H1 (cell line): Measurements from ENCODE around the gene HOXA6. TPM values are rescaled to one million over a fixed set of nuclear protein-coding genes. Genes with fewer than 3 reads are reported as not detected.

ENCODE experiments used
- CTCF ChIA-PET: fragments of 300-600 bp; sonication (Branson Sonifier 250); formaldehyde crosslinking; loops from one replicate; lab custom pipeline; 2021; ENCODE audit not compliant: partially characterized antibody; lab: Charles Lee
- POLR2A ChIA-PET: fragments of 300-600 bp; sonication (Branson Sonifier 250); formaldehyde crosslinking; loops from one replicate; lab custom pipeline; 2021; ENCODE audit warnings: inconsistent platforms; ENCODE audit not compliant: partially characterized antibody; lab: Charles Lee
- DNase-seq, 2 experiments: peaks; one replicate each; pipeline versions ENCODE4 v3.0.0 to v3.0.0-alpha.2; 2010 to 2022; ENCODE audit warnings: low spot score in 2 of 2, low read depth in 1 of 2, mixed read lengths in 1 of 2
- FAIRE-seq: peaks from 2 replicates; lab custom pipeline; 2011; peaks lifted over from hg19 to GRCh38; lab: Jason Lieb, UNC
- H2AFZ ChIP-seq: 2 replicates; pipeline ENCODE4 v1.8.1; 2012; ENCODE audit warnings: low read length, inconsistent platforms
- H2AK5ac ChIP-seq: 2 replicates; pipeline ENCODE4 v1.6.1; 2013; ENCODE audit warnings: low read depth, low read length
- H2BK120ac ChIP-seq: replicated peaks from 2 replicates; pipeline ENCODE3; 2013; ENCODE audit warnings: low read depth, low read length, inconsistent platforms
- H2BK12ac ChIP-seq: 2 replicates; pipeline ENCODE4 v1.6.1; 2013; ENCODE audit warnings: low read depth, low read length
- H2BK15ac ChIP-seq: 2 replicates; pipeline ENCODE4 v1.6.1; 2013; ENCODE audit warnings: low read length
- H2BK20ac ChIP-seq: 2 replicates; pipeline ENCODE4 v1.6.1; 2013; ENCODE audit warnings: low read length
- H2BK5ac ChIP-seq: 2 replicates; pipeline ENCODE4 v1.6.1; 2013; ENCODE audit warnings: low read depth, low read length
- H3K14ac ChIP-seq: 2 replicates; pipeline ENCODE4 v1.6.1; 2013; ENCODE audit warnings: inconsistent platforms; ENCODE audit not compliant: insufficient read length
- H3K18ac ChIP-seq: 2 replicates; pipeline ENCODE4 v1.6.1; 2013; ENCODE audit warnings: low read length; ENCODE audit errors: extremely low read depth
- H3K23ac ChIP-seq: 2 replicates; pipeline ENCODE4 v1.6.1; 2013; ENCODE audit warnings: inconsistent platforms; ENCODE audit not compliant: insufficient read length
- H3K23me2 ChIP-seq: 2 replicates; pipeline ENCODE4 v1.6.1; 2013; ENCODE audit warnings: low read depth, low read length
- H3K27ac ChIP-seq: 2 replicates; pipeline ENCODE4 v1.6.1; 2011; ENCODE audit warnings: low read depth, low read length, inconsistent platforms
- H3K27me3 ChIP-seq, 4 experiments: replicated peaks in 1 of 4; 1 replicate in 1 of 4; 2 replicates in 3 of 4; pipeline versions ENCODE4 v1.6.1 to v1.8.1; 2011 to 2013; ENCODE audit warnings: low read length in 3 of 4, mild to moderate bottlenecking in 3 of 4, inconsistent platforms in 2 of 4, mixed read lengths in 2 of 4, moderate library complexity in 1 of 4; ENCODE audit not compliant: control insufficient read depth in 3 of 4, insufficient read depth in 3 of 4; ENCODE audit errors: extremely low read depth in 1 of 4
- H3K36me3 ChIP-seq, 4 experiments: 2 replicates each; pipeline versions ENCODE4 v1.6.1 to v1.8.1; 2011 to 2013; ENCODE audit warnings: mild to moderate bottlenecking in 4 of 4, low read length in 3 of 4, moderate library complexity in 2 of 4, control low read depth in 1 of 4, inconsistent platforms in 1 of 4; ENCODE audit not compliant: insufficient read depth in 4 of 4, control insufficient read depth in 2 of 4
- H3K4ac ChIP-seq: replicated peaks from 2 replicates; pipeline ENCODE3; 2013; ENCODE audit warnings: low read length, low read depth, mixed read lengths, inconsistent platforms; ENCODE audit not compliant: insufficient read length
- H3K4me1 ChIP-seq, 4 experiments: replicated peaks in 1 of 4; 1 replicate in 1 of 4; 2 replicates in 3 of 4; pipeline versions ENCODE4 v1.6.1 to v1.8.1; 2011 to 2013; ENCODE audit warnings: low read length in 3 of 4, inconsistent platforms in 2 of 4, mixed read lengths in 1 of 4; ENCODE audit not compliant: insufficient read depth in 4 of 4, control insufficient read depth in 3 of 4
- H3K4me2 ChIP-seq, 2 experiments: 2 replicates each; pipeline versions ENCODE4 v1.6.1 to v1.8.1; 2011 to 2013; ENCODE audit warnings: low read depth in 2 of 2, low read length in 2 of 2, control low read depth in 1 of 2, inconsistent platforms in 1 of 2, mild to moderate bottlenecking in 1 of 2; ENCODE audit not compliant: insufficient read depth in 1 of 2
- H3K4me3 ChIP-seq, 4 experiments: fragments of 200-600, 300-600 bp in 1 of 4; sonication (generic), shearing (Covaris generic), sonication (Bioruptor Twin) in 1 of 4; 2 replicates each; pipeline versions ENCODE4 v1.5.1 to v1.8.1; 2011 to 2016; ENCODE audit warnings: low read length in 4 of 4, low read depth in 3 of 4, control low read depth in 2 of 4, inconsistent platforms in 2 of 4, mild to moderate bottlenecking in 2 of 4, mixed read lengths in 1 of 4, moderate library complexity in 1 of 4; ENCODE audit not compliant: insufficient read depth in 2 of 4; ENCODE audit errors: extremely low read depth in 1 of 4
- H3K56ac ChIP-seq: replicated peaks from 2 replicates; pipeline ENCODE3; 2013; ENCODE audit warnings: low read depth, mild to moderate bottlenecking, mixed read lengths, low read length, inconsistent platforms; ENCODE audit not compliant: insufficient read length
- H3K79me1 ChIP-seq: 2 replicates; pipeline ENCODE4 v1.6.1; 2013; ENCODE audit warnings: low read depth, low read length, control low read depth
- H3K79me2 ChIP-seq, 2 experiments: 2 replicates each; pipeline versions ENCODE4 v1.6.1 to v1.8.1; 2012 to 2013; ENCODE audit warnings: low read length in 2 of 2, mild to moderate bottlenecking in 2 of 2, inconsistent platforms in 1 of 2; ENCODE audit not compliant: insufficient read depth in 2 of 2, control insufficient read depth in 1 of 2
- H3K9ac ChIP-seq, 4 experiments: replicated peaks in 1 of 4; 1 replicate in 1 of 4; 2 replicates in 3 of 4; pipeline versions ENCODE4 v1.6.1 to v1.8.1; 2011 to 2013; ENCODE audit warnings: low read depth in 3 of 4, low read length in 3 of 4, control low read depth in 2 of 4, mild to moderate bottlenecking in 2 of 4, moderate library complexity in 2 of 4, inconsistent platforms in 1 of 4; ENCODE audit errors: extremely low read depth in 1 of 4
- H3K9me3 ChIP-seq, 2 experiments: 2 replicates each; pipeline versions ENCODE4 v1.6.1 to v1.8.1; 2012 to 2013; ENCODE audit warnings: mild to moderate bottlenecking in 2 of 2, moderate library complexity in 2 of 2, control low read depth in 1 of 2, inconsistent platforms in 1 of 2, low read depth in 1 of 2, low read length in 1 of 2, mixed read lengths in 1 of 2; ENCODE audit not compliant: insufficient read depth in 2 of 2
- H4K20me1 ChIP-seq, 2 experiments: replicated peaks in 1 of 2; 2 replicates each; pipeline versions ENCODE3 to v1.8.1; 2011 to 2013; ENCODE audit warnings: inconsistent platforms in 2 of 2, low read length in 2 of 2, mild to moderate bottlenecking in 1 of 2; ENCODE audit not compliant: insufficient read depth in 2 of 2, control insufficient read depth in 1 of 2
- H4K5ac ChIP-seq: 2 replicates; pipeline ENCODE4 v1.6.1; 2013; ENCODE audit warnings: low read length, low read depth, mixed read lengths, inconsistent platforms; ENCODE audit not compliant: insufficient read length
- H4K8ac ChIP-seq: 2 replicates; pipeline ENCODE4 v1.8.0; 2013; ENCODE audit warnings: mild to moderate bottlenecking, moderate library complexity, low read length, inconsistent platforms; ENCODE audit not compliant: insufficient read depth; ENCODE audit errors: extremely low read depth
- H4K91ac ChIP-seq: replicated peaks from 2 replicates; pipeline ENCODE3; 2013; ENCODE audit warnings: low read length, mixed read lengths, inconsistent platforms; ENCODE audit not compliant: insufficient read length
- CREB1 ChIP-seq: IDR thresholded peaks from 2 replicates; pipeline ENCODE4 v1.6.1; 2012; ENCODE audit warnings: inconsistent platforms
- CTBP2 ChIP-seq: IDR thresholded peaks from 2 replicates; pipeline ENCODE4 v1.7.0; 2011; ENCODE audit warnings: borderline replicate concordance, mild to moderate bottlenecking, moderate library complexity, mixed read lengths, low read length; ENCODE audit not compliant: insufficient read depth, insufficient read length
- KDM5A ChIP-seq: fragments of 200-600 bp; IDR thresholded peaks from 2 replicates; pipeline ENCODE4 v1.7.1; 2012; ENCODE audit warnings: mild to moderate bottlenecking, low read length, inconsistent platforms, mixed read lengths
- MAFK ChIP-seq: IDR thresholded peaks from 2 replicates; pipeline ENCODE4 v1.6.1; 2012; ENCODE audit warnings: low read depth, mild to moderate bottlenecking, improper control_type of control experiment, low read length
- POU5F1 ChIP-seq: IDR thresholded peaks from 2 replicates; pipeline ENCODE4 v1.6.1; 2011; ENCODE audit warnings: low read depth, mild to moderate bottlenecking, low read length, moderate library complexity
- RAD21 ChIP-seq, 2 experiments: IDR thresholded peaks in 1 of 2; conservative IDR thresholded peaks in 1 of 2; 2 replicates each; pipeline ENCODE4 v1.6.1; 2011; ENCODE audit warnings: low read depth in 2 of 2, low read length in 2 of 2, improper control_type of control experiment in 1 of 2, inconsistent platforms in 1 of 2, mild to moderate bottlenecking in 1 of 2, moderate library complexity in 1 of 2
- RNF2 ChIP-seq: fragments of 200-900, 300-1000 bp; sonication (generic); IDR thresholded peaks from 2 replicates; pipeline ENCODE4 v1.7.1; 2016; ENCODE audit warnings: borderline replicate concordance, low read depth, mild to moderate bottlenecking, antibody characterized with exemption, low read length; ENCODE audit not compliant: poor library complexity, severe bottlenecking; ENCODE audit errors: missing control alignments
- SUZ12 ChIP-seq: fragments of 200-600 bp; sonication (generic); IDR thresholded peaks from 2 replicates; pipeline ENCODE4 v1.6.1; 2012; ENCODE audit warnings: mild to moderate bottlenecking, inconsistent platforms, low read length, moderate library complexity, mixed read lengths
- WGBS, 2 experiments: shearing (Covaris generic) in 1 of 2; methylation state at CpG; one replicate each; pipeline versions ENCODE4 v1.1.6 to v1.1.7; 2013 to 2015; ENCODE audit warnings: low lambda C conversion rate in 2 of 2, mixed read lengths in 2 of 2, inconsistent platforms in 1 of 2, low coverage in 1 of 2, missing lambda C conversion rate in 1 of 2; ENCODE audit not compliant: insufficient replicate concordance in 2 of 2, insufficient coverage in 1 of 2, insufficient read length in 1 of 2; ENCODE audit errors: extremely low coverage in 1 of 2, missing lambda C conversion rate in 1 of 2; 5-methylcytosine and 5-hydroxymethylcytosine counted together
- polyA plus RNA-seq, 7 experiments: library from polyadenylated mRNA; depleted of rRNA in 3 of 7; stranded (reverse) in 5 of 7; unstranded in 2 of 7; fragments of >200 nt in 5 of 7; fragments of 200-250 nt in 2 of 7; gene quantifications; 1 replicate in 5 of 7; 2 replicates in 1 of 7; 4 replicates in 1 of 7; pipeline versions ENCODE4 v1.2.1 to v1.2.3, GENCODE V29; 2011 to 2013; ENCODE audit warnings: missing spikeins in 2 of 7, mixed read lengths in 2 of 7
- total RNA-seq: library from RNA; stranded (reverse); fragmentation: NEBNext Ultra II Directional; extraction: Animal tissue kit (Norgen Biotek cat#: 25700); gene quantifications from 2 replicates; pipeline ENCODE4 v1.2.1, GENCODE V29; 2021

HOXA6 gene
- total and polyA plus RNA-seq, 2 of the 8 experiments (the other 6 are each of a cell fraction or from before 2014, with no cell fraction given): not detected

GRCh38 chr7:27109466-27110185 lies 37.9 kb downstream of the HOXA6 start:
- ChIA-PET CTCF (interaction anchor here (0.6 to 4.1 kb wide), 11 partner anchors 10 to 1410 kb away, joined by 3 to 14 read pairs (median 4); partner anchors contain the start of genes HOXA5 and HOXA7), POLR2A (interaction anchor here (1.0 kb wide), 1 partner anchor 12 kb away, joined by 3 read pairs; no protein-coding TSS in a partner anchor)
- peak overlapping the region in 1 of 2 experiments; percentile 51; a peak in 1 of 4 replicates for H3K4me2 ChIP-seq
- no peak overlapping the region for H3K14ac ChIP-seq
- H2BK12ac ChIP-seq: no peak overlapping the region
- no peaks in the 10 kb centered on the region for H3K23me2 ChIP-seq
- H3K4ac ChIP-seq: no peak overlapping the region
- no peak overlapping the region for H4K91ac ChIP-seq
- FAIRE-seq (no peak), DNase-seq (no peak)
- H3K56ac ChIP-seq: no peak overlapping the region
- H2BK15ac ChIP-seq: no peak overlapping the region; the same call in 1 of the 2 replicates
- 31% methylated on average over 4 of the region's 4 CpGs; no CpG with 5 or more reads in 1 of the 2 experiments for WGBS, 2 experiments
- no peak overlapping the region for H3K23ac ChIP-seq
- no peaks in the 10 kb centered on the region for H3K9me3 ChIP-seq
- no peak overlapping the region for H2BK5ac ChIP-seq
- H3K36me3 ChIP-seq: peaks cover 0 to 3% (median 0%) of the 10 kb centered on the region in 4 experiments; a peak in 2 of 8 replicates
- no peak overlapping the region for H2BK120ac ChIP-seq
- no peak overlapping the region for H3K27ac ChIP-seq
- H3K79me2 ChIP-seq: no peaks in the 10 kb centered on the region
- no peak overlapping the region for H3K4me3 ChIP-seq
- no peak overlapping the region for H4K5ac ChIP-seq
- peaks cover 93 to 98% (median 97%) of the 10 kb centered on the region in 4 experiments for H3K27me3 ChIP-seq
- no peak overlapping the region for H2AFZ ChIP-seq
- no peak overlapping the region for H3K18ac ChIP-seq
- H4K8ac ChIP-seq: no peak overlapping the region
- H2AK5ac ChIP-seq: no peak overlapping the region
- no peak overlapping the region for H2BK20ac ChIP-seq
- peaks cover 22 to 31% of the 10 kb centered on the region in 2 experiments for H4K20me1 ChIP-seq
- peaks cover 0 to 22% (median 8%) of the 10 kb centered on the region in 4 experiments; a peak in 5 of 7 replicates for H3K4me1 ChIP-seq
- H3K9ac ChIP-seq: no peak overlapping the region
- H3K79me1 ChIP-seq: no peaks in the 10 kb centered on the region
- TF ChIP-seq RAD21 (IDR thresholded peaks at IDR 0.05 in 1 of 2, conservative IDR thresholded peaks at IDR 0.05 in 1 of 2; ENCODE audit: low read depth in 2 of 2, low read length in 2 of 2) (no peak), MAFK (no peak), CTBP2 (no peak), KDM5A (no peak), CREB1 (no peak), POU5F1 (no peak), SUZ12 (peak; percentile 65; the same call in 1 of the 2 replicates), RNF2 (peak; percentile 43)
